ENCODE results near the gene CTNNA3. TPM values are rescaled to one million over a fixed set of nuclear protein-coding genes. Genes with fewer than 3 reads are reported as not detected.

Gene CTNNA3
- total RNA-seq, 2 experiments from 2014 or later: 0.30 TPM; not detected in 1

- H3K4me3 Mint-ChIP-seq: no peak overlapping the region
- ChIA-PET CTCF (interaction anchor here (0.7 to 1.1 kb wide), 4 partner anchors 8 to 826 kb away, joined by 3 to 4 read pairs (median 3); no protein-coding TSS in a partner anchor), POLR2A (no interaction called here)
- peaks cover 36% of the 10 kb centered on the region for H3K27me3 Mint-ChIP-seq
- DNase-seq (no peak), ATAC-seq (no peak)
- intact Hi-C loops (cut with DNase I, micrococcal nuclease): loop anchor here in 1 of 2 experiments (2.0 kb wide), 1 partner anchor 593 kb away; no protein-coding TSS in a partner anchor
- H3K36me3 Mint-ChIP-seq (ENCODE audit: low read depth): no peaks in the 10 kb centered on the region
- no peaks in the 10 kb centered on the region for H3K4me1 Mint-ChIP-seq
- no peak overlapping the region for H3K27ac Mint-ChIP-seq
- H3K9me3 Mint-ChIP-seq (ENCODE audit: low read depth): no peaks in the 10 kb centered on the region
Measured at GRCh38 chr10:66925373-66925772, 770.6 kb downstream of the CTNNA3 start.

GRCh38 chr10:66924674-66925345, 771.2 kb downstream of the CTNNA3 start:
- H3K9me3 Mint-ChIP-seq (ENCODE audit: low read depth): no peaks in the 10 kb centered on the region
- no peaks in the 10 kb centered on the region for H3K36me3 Mint-ChIP-seq (ENCODE audit: low read depth)
- POLR2A ChIA-PET: no interaction called here
- no peak overlapping the region for H3K27ac Mint-ChIP-seq
- H3K27me3 Mint-ChIP-seq: peaks cover 36% of the 10 kb centered on the region
- intact Hi-C loops (cut with DNase I, micrococcal nuclease): loop anchor here in 1 of 2 experiments (2.0 kb wide), 1 partner anchor 594 kb away; no protein-coding TSS in a partner anchor
- CTCF ChIA-PET: interaction anchor here (1.1 kb wide), 1 partner anchor 9 kb away, joined by 3 read pairs; no protein-coding TSS in a partner anchor
- DNase-seq (no peak), ATAC-seq (no peak)
- H3K4me1 Mint-ChIP-seq: no peaks in the 10 kb centered on the region
- H3K4me3 Mint-ChIP-seq: no peak overlapping the region

GRCh38 chr10:66919248-66919647, 776.7 kb downstream of the CTNNA3 start:
- Mint-ChIP-seq H3K4me1 (no peaks in the 10 kb centered on the region), H3K27me3 (no peaks in the 10 kb centered on the region), H3K9me3 (ENCODE audit: low read depth) (no peaks in the 10 kb centered on the region), H3K4me3 (no peak overlapping the region), H3K36me3 (ENCODE audit: low read depth) (no peaks in the 10 kb centered on the region), H3K27ac (no peak overlapping the region)
- intact Hi-C loops (cut with DNase I, micrococcal nuclease): no loop called here
- DNase-seq (no peak), ATAC-seq (no peak)
- POLR2A ChIA-PET: no interaction called here
- CTCF ChIA-PET: no interaction called here

GRCh38 chr10:66917104-66917503, 778.9 kb downstream of the CTNNA3 start:
- intact Hi-C loops (cut with DNase I, micrococcal nuclease): no loop called here
- DNase-seq (no peak), ATAC-seq (no peak)
- H3K27ac Mint-ChIP-seq: no peak overlapping the region
- no peak overlapping the region for H3K4me3 Mint-ChIP-seq
- no peaks in the 10 kb centered on the region for H3K4me1 Mint-ChIP-seq
- no peaks in the 10 kb centered on the region for H3K9me3 Mint-ChIP-seq (ENCODE audit: low read depth)
- POLR2A ChIA-PET: no interaction called here
- no peaks in the 10 kb centered on the region for H3K36me3 Mint-ChIP-seq (ENCODE audit: low read depth)
- H3K27me3 Mint-ChIP-seq: no peaks in the 10 kb centered on the region
- CTCF ChIA-PET: interaction anchor here (0.8 kb wide), 1 partner anchor 9 kb away, joined by 4 read pairs; the partner anchor contains the start of gene LRRTM3

GRCh38 chr10:66916030-66916429, 780.0 kb downstream of the CTNNA3 start:
- Mint-ChIP-seq H3K27me3 (no peaks in the 10 kb centered on the region), H3K27ac (no peak overlapping the region), H3K9me3 (ENCODE audit: low read depth) (no peaks in the 10 kb centered on the region), H3K4me3 (no peak overlapping the region), H3K4me1 (no peaks in the 10 kb centered on the region), H3K36me3 (ENCODE audit: low read depth) (no peaks in the 10 kb centered on the region)
- ChIA-PET CTCF (no interaction called here), POLR2A (no interaction called here)
- intact Hi-C loops (cut with DNase I, micrococcal nuclease): no loop called here
- ATAC-seq: no peak
- DNase-seq: no peak

- Mint-ChIP-seq H3K27ac (no peak overlapping the region), H3K36me3 (ENCODE audit: low read depth) (no peaks in the 10 kb centered on the region), H3K27me3 (no peaks in the 10 kb centered on the region), H3K4me3 (no peak overlapping the region), H3K9me3 (ENCODE audit: low read depth) (no peaks in the 10 kb centered on the region), H3K4me1 (no peaks in the 10 kb centered on the region)
- ATAC-seq (no peak), DNase-seq (no peak)
- CTCF ChIA-PET: no interaction called here
- POLR2A ChIA-PET: no interaction called here
- intact Hi-C loops (cut with DNase I, micrococcal nuclease): no loop called here
Measured at GRCh38 chr10:66910671-66911070, 785.3 kb downstream of the CTNNA3 start.

GRCh38 chr10:66892871-66893270, 803.1 kb downstream of the CTNNA3 start:
- H3K9me3 Mint-ChIP-seq (ENCODE audit: low read depth): peaks cover 1% of the 10 kb centered on the region
- no peak for ATAC-seq
- ChIA-PET POLR2A (no interaction called here), CTCF (no interaction called here)
- no peak overlapping the region for H3K4me3 Mint-ChIP-seq
- H3K27ac Mint-ChIP-seq: no peak overlapping the region
- H3K4me1 Mint-ChIP-seq: no peaks in the 10 kb centered on the region
- no peaks in the 10 kb centered on the region for H3K27me3 Mint-ChIP-seq
- DNase-seq: no peak
- intact Hi-C loops (cut with DNase I, micrococcal nuclease): no loop called here
- H3K36me3 Mint-ChIP-seq (ENCODE audit: low read depth): no peaks in the 10 kb centered on the region

GRCh38 chr10:66888237-66888636, 807.8 kb downstream of the CTNNA3 start:
- CTCF ChIA-PET: interaction anchor here (0.6 kb wide), 1 partner anchor 112 kb away, joined by 4 read pairs; no protein-coding TSS in a partner anchor
- no peak for ATAC-seq

GRCh38 chr10:66886848-66887247, 809.1 kb downstream of the CTNNA3 start:
- CTCF ChIA-PET: no interaction called here
- H3K36me3 Mint-ChIP-seq (ENCODE audit: low read depth): no peaks in the 10 kb centered on the region
- H3K4me1 Mint-ChIP-seq: no peaks in the 10 kb centered on the region
- H3K27me3 Mint-ChIP-seq: no peaks in the 10 kb centered on the region
- no peak overlapping the region for H3K4me3 Mint-ChIP-seq
- no peak for DNase-seq
- intact Hi-C loops (cut with DNase I, micrococcal nuclease): no loop called here
- POLR2A ChIA-PET: no interaction called here
- H3K9me3 Mint-ChIP-seq (ENCODE audit: low read depth): no peaks in the 10 kb centered on the region
- H3K27ac Mint-ChIP-seq: no peak overlapping the region
- ATAC-seq: no peak

More at GRCh38 chr10:66888237-66888636, 807.8 kb downstream of the CTNNA3 start:
- H3K4me3 Mint-ChIP-seq: no peak overlapping the region
- POLR2A ChIA-PET: no interaction called here
- no peak for DNase-seq
- no peaks in the 10 kb centered on the region for H3K36me3 Mint-ChIP-seq (ENCODE audit: low read depth)
- H3K27ac Mint-ChIP-seq: no peak overlapping the region
- H3K27me3 Mint-ChIP-seq: no peaks in the 10 kb centered on the region
- H3K4me1 Mint-ChIP-seq: no peaks in the 10 kb centered on the region
- H3K9me3 Mint-ChIP-seq (ENCODE audit: low read depth): no peaks in the 10 kb centered on the region
- intact Hi-C loops (cut with DNase I, micrococcal nuclease): no loop called here

- H3K36me3 Mint-ChIP-seq (ENCODE audit: low read depth): no peaks in the 10 kb centered on the region
- H3K4me1 Mint-ChIP-seq: no peaks in the 10 kb centered on the region
- no peak overlapping the region for H3K27ac Mint-ChIP-seq
- H3K9me3 Mint-ChIP-seq (ENCODE audit: low read depth): no peaks in the 10 kb centered on the region
- ATAC-seq (no peak), DNase-seq (no peak)
- H3K27me3 Mint-ChIP-seq: no peaks in the 10 kb centered on the region
- CTCF ChIA-PET: no interaction called here
- intact Hi-C loops (cut with DNase I, micrococcal nuclease): no loop called here
- no peak overlapping the region for H3K4me3 Mint-ChIP-seq
- POLR2A ChIA-PET: no interaction called here
Measured at GRCh38 chr10:66882271-66882670, 813.7 kb downstream of the CTNNA3 start.

GRCh38 chr10:66881814-66882213, 814.2 kb downstream of the CTNNA3 start:
- no peaks in the 10 kb centered on the region for H3K27me3 Mint-ChIP-seq
- CTCF ChIA-PET: no interaction called here
- no peaks in the 10 kb centered on the region for H3K36me3 Mint-ChIP-seq (ENCODE audit: low read depth)

GRCh38 chr10:66880826-66881225, 815.2 kb downstream of the CTNNA3 start:
- intact Hi-C loops (cut with DNase I, micrococcal nuclease): no loop called here
- no peaks in the 10 kb centered on the region for H3K9me3 Mint-ChIP-seq (ENCODE audit: low read depth)
- H3K4me1 Mint-ChIP-seq: no peaks in the 10 kb centered on the region
- H3K27me3 Mint-ChIP-seq: no peaks in the 10 kb centered on the region
- no peaks in the 10 kb centered on the region for H3K36me3 Mint-ChIP-seq (ENCODE audit: low read depth)
- H3K27ac Mint-ChIP-seq: no peak overlapping the region
- DNase-seq (no peak), ATAC-seq (no peak)
- POLR2A ChIA-PET: no interaction called here
- CTCF ChIA-PET: no interaction called here
- H3K4me3 Mint-ChIP-seq: no peak overlapping the region

More at GRCh38 chr10:66881814-66882213, 814.2 kb downstream of the CTNNA3 start:
- ATAC-seq (no peak), DNase-seq (no peak)
- POLR2A ChIA-PET: no interaction called here
- no peaks in the 10 kb centered on the region for H3K4me1 Mint-ChIP-seq
- no peak overlapping the region for H3K4me3 Mint-ChIP-seq
- H3K27ac Mint-ChIP-seq: no peak overlapping the region
- intact Hi-C loops (cut with DNase I, micrococcal nuclease): no loop called here
- no peaks in the 10 kb centered on the region for H3K9me3 Mint-ChIP-seq (ENCODE audit: low read depth)

Data from activated CD4-positive, alpha-beta T cell treated with anti-CD3 and anti-CD28 coated beads for 36 hours (primary cell).